Stomach smooth muscle (tissue), 2 donors: ENCODE data around the gene RPS3.
"Not testable (repeated sequence)": the region's sequence is repeated elsewhere in the genome, so short reads cannot be mapped to it uniquely, and the experiment has no call there.

ENCODE experiments used
- H3K27ac ChIP-seq: one replicate; pipeline ENCODE4 v1.7.0; 2013; ENCODE audit warnings: mild to moderate bottlenecking, low read length, inconsistent platforms
- H3K27me3 ChIP-seq, 2 donors: one replicate each; pipeline ENCODE4 v1.7.0; 2013; ENCODE audit warnings: low read length in 2 of 2; ENCODE audit not compliant: insufficient read depth in 2 of 2, control insufficient read depth in 1 of 2
- H3K36me3 ChIP-seq, 2 donors: one replicate each; pipeline ENCODE4 v1.7.0; 2013; ENCODE audit warnings: low read length in 2 of 2; ENCODE audit not compliant: control insufficient read depth in 2 of 2, insufficient read depth in 2 of 2
- H3K4me1 ChIP-seq: one replicate; pipeline ENCODE4 v1.7.0; 2013; ENCODE audit warnings: low read length; ENCODE audit not compliant: control insufficient read depth, insufficient read depth
- H3K4me3 ChIP-seq, 2 donors: one replicate each; pipeline ENCODE4 v1.7.0; 2013; ENCODE audit warnings: low read length in 2 of 2
- H3K9ac ChIP-seq, 2 donors: one replicate each; pipeline ENCODE4 v1.7.0; 2013; ENCODE audit warnings: low read length in 2 of 2, mild to moderate bottlenecking in 1 of 2
- H3K9me3 ChIP-seq, 2 donors: one replicate each; pipeline ENCODE4 v1.7.0; 2013; ENCODE audit warnings: low read length in 2 of 2; ENCODE audit not compliant: control insufficient read depth in 2 of 2
- donor health status: healthy.
- donor health status: Pancreatic carcinoma.

Gene RPS3

GRCh38 chr11:75362285-75362684 is 37.0 kb upstream of the RPS3 start:
- not testable (repeated sequence) for H3K9ac ChIP-seq, H3K4me3 ChIP-seq, H3K27me3 ChIP-seq, H3K4me1 ChIP-seq, H3K9me3 ChIP-seq, H3K36me3 ChIP-seq, H3K27ac ChIP-seq

- Histone ChIP-seq H3K4me1 (no peaks in the 10 kb centered on the region), H3K36me3 (no peaks in the 10 kb centered on the region), H3K4me3 (no peak overlapping the region), H3K27ac (no peak overlapping the region), H3K9me3 (no peaks in the 10 kb centered on the region), H3K9ac (no peak overlapping the region), H3K27me3 (no peaks in the 10 kb centered on the region)
These were observed 33.6 kb upstream of the RPS3 start for GRCh38 chr11:75365711-75366181.

GRCh38 chr11:75366826-75367225 is 32.5 kb upstream of the RPS3 start:
- H3K27me3 ChIP-seq, H3K36me3 ChIP-seq, H3K9me3 ChIP-seq, H3K4me1 ChIP-seq, H3K27ac ChIP-seq, H3K4me3 ChIP-seq, H3K9ac ChIP-seq: not testable (repeated sequence)

GRCh38 chr11:75369560-75370255 is 29.6 kb upstream of the RPS3 start:
- Histone ChIP-seq H3K4me3 (no peak overlapping the region), H3K4me1 (peaks cover 5% of the 10 kb centered on the region), H3K9me3 (no peaks in the 10 kb centered on the region), H3K27ac (no peak overlapping the region), H3K27me3 (no peaks in the 10 kb centered on the region), H3K36me3 (no peaks in the 10 kb centered on the region), H3K9ac (no peak overlapping the region)

GRCh38 chr11:75371949-75372876 is 27.1 kb upstream of the RPS3 start:
- no peak overlapping the region for H3K4me3 ChIP-seq
- no peaks in the 10 kb centered on the region for H3K9me3 ChIP-seq
- H3K27me3 ChIP-seq, result no peaks in the 10 kb centered on the region
- H3K36me3 ChIP-seq, result no peaks in the 10 kb centered on the region
- H3K27ac ChIP-seq, result no peak overlapping the region
- peaks cover 5% of the 10 kb centered on the region for H3K4me1 ChIP-seq
- H3K9ac ChIP-seq, result no peak overlapping the region

- Histone ChIP-seq H3K27ac (no peak overlapping the region), H3K4me1 (peaks cover 5% of the 10 kb centered on the region)
These were observed 26.1 kb upstream of the RPS3 start for GRCh38 chr11:75373201-75373600.

GRCh38 chr11:75374646-75375045 is 24.7 kb upstream of the RPS3 start:
- no peaks in the 10 kb centered on the region for H3K27me3 ChIP-seq
- H3K4me3 ChIP-seq, result no peak overlapping the region
- no peaks in the 10 kb centered on the region for H3K36me3 ChIP-seq
- peaks cover 5% of the 10 kb centered on the region for H3K4me1 ChIP-seq
- H3K27ac ChIP-seq, result no peak overlapping the region
- no peaks in the 10 kb centered on the region for H3K9me3 ChIP-seq
- no peak overlapping the region for H3K9ac ChIP-seq

More at GRCh38 chr11:75373201-75373600, 26.1 kb upstream of the RPS3 start:
- H3K9me3 ChIP-seq, result no peaks in the 10 kb centered on the region
- H3K27me3 ChIP-seq, result no peaks in the 10 kb centered on the region
- no peaks in the 10 kb centered on the region for H3K36me3 ChIP-seq
- no peak overlapping the region for H3K9ac ChIP-seq
- no peak overlapping the region for H3K4me3 ChIP-seq

GRCh38 chr11:75375626-75376025 is 23.7 kb upstream of the RPS3 start:
- H3K4me1 ChIP-seq, result peaks cover 6% of the 10 kb centered on the region
- no peak overlapping the region for H3K27ac ChIP-seq

GRCh38 chr11:75376175-75376574 is 23.1 kb upstream of the RPS3 start:
- H3K9me3 ChIP-seq, result no peaks in the 10 kb centered on the region
- no peak overlapping the region for H3K27ac ChIP-seq
- peaks cover 10% of the 10 kb centered on the region for H3K4me1 ChIP-seq
- no peaks in the 10 kb centered on the region for H3K36me3 ChIP-seq
- H3K27me3 ChIP-seq, result no peaks in the 10 kb centered on the region
- no peak overlapping the region for H3K9ac ChIP-seq
- H3K4me3 ChIP-seq, result no peak overlapping the region

More at GRCh38 chr11:75375626-75376025, 23.7 kb upstream of the RPS3 start:
- Histone ChIP-seq H3K36me3 (no peaks in the 10 kb centered on the region), H3K27me3 (no peaks in the 10 kb centered on the region), H3K4me3 (no peak overlapping the region), H3K9me3 (no peaks in the 10 kb centered on the region), H3K9ac (no peak overlapping the region)

- H3K4me3 ChIP-seq, H3K4me1 ChIP-seq, H3K27ac ChIP-seq, H3K9me3 ChIP-seq, H3K9ac ChIP-seq, H3K36me3 ChIP-seq, H3K27me3 ChIP-seq: not testable (repeated sequence)
These were observed 20.5 kb upstream of the RPS3 start for GRCh38 chr11:75378776-75379175.

- H3K9ac ChIP-seq, result no peak overlapping the region
- no peak overlapping the region for H3K27ac ChIP-seq
- H3K36me3 ChIP-seq, result no peaks in the 10 kb centered on the region
- peaks cover 10% of the 10 kb centered on the region for H3K4me1 ChIP-seq
- no peaks in the 10 kb centered on the region for H3K9me3 ChIP-seq
- no peak overlapping the region for H3K4me3 ChIP-seq
- H3K27me3 ChIP-seq, result no peaks in the 10 kb centered on the region
These were observed 19.1 kb upstream of the RPS3 start for GRCh38 chr11:75380245-75380644.
